Measurements from ENCODE around the gene NDST3.

- TF ChIP-seq CTCF (conservative IDR thresholded peaks at IDR 0.05; ENCODE audit: low read depth, low read length) (no peak), EZH2 (IDR thresholded peaks at IDR 0.05; ENCODE audit: low read length, unreplicated experiment) (no peak), EZH2phosphoT487 (IDR thresholded peaks at IDR 0.05; ENCODE audit: borderline replicate concordance, low read length) (no peak)
Measured at GRCh38 chr4:118059397-118059796, 25.1 kb downstream of the NDST3 start.
